Activated B cell treated with CpG ODN at 0.5 μM for 24 hours (primary cell): ENCODE measurements around the gene TAF7L. TPM values are rescaled to one million over a fixed set of nuclear protein-coding genes. Genes with fewer than 3 reads are reported as not detected.

ENCODE experiments used
- total RNA-seq: library from RNA; stranded (reverse); gene quantifications from 2 replicates; pipeline ENCODE4 v1.2.3, GENCODE V29; 2022

TAF7L gene
- total RNA-seq, 1 donor from 2014 or later, result not detected

Other genes with a start within 250 kb of the TAF7L start
- gene TRMT2B, start 239.2 kb downstream of the TAF7L start, total RNA-seq, result 28.8 and 37.9 TPM in 2 replicates
- not detected in 2 replicates for gene TMEM35A, start 212.5 kb downstream of the TAF7L start, total RNA-seq
- gene CENPI, start 193.1 kb downstream of the TAF7L start, total RNA-seq, result 2.6 and 3.1 TPM in 2 replicates
- 0.07 TPM in 2 replicates for gene DRP2, start 71.5 kb downstream of the TAF7L start, total RNA-seq
- gene TIMM8A, start 57.4 kb upstream of the TAF7L start, total RNA-seq, result 16.8 and 17.1 TPM in 2 replicates
- gene BTK, start 94.9 kb upstream of the TAF7L start, total RNA-seq, result 193 and 219 TPM in 2 replicates
- gene RPL36A, start 99.7 kb upstream of the TAF7L start, total RNA-seq, result 234 and 287 TPM in 2 replicates
- 32.0 and 32.2 TPM in 2 replicates for gene GLA, start 116.6 kb upstream of the TAF7L start, total RNA-seq
- 70.5 and 76.9 TPM in 2 replicates for gene HNRNPH2, start 116.9 kb upstream of the TAF7L start, total RNA-seq
- gene ARMCX4, start 194.1 kb upstream of the TAF7L start, total RNA-seq, result 3.6 and 4.6 TPM in 2 replicates